IPS-NIHi7 (cell line): ENCODE results near the gene MPST.

Experiments used
- DNase-seq: peaks from one replicate; pipeline ENCODE4 v3.0.0; 2012; ENCODE audit warnings: mixed read lengths; ENCODE audit errors: extremely low spot score

The MPST gene

GRCh38 chr22:37022483-37023337, 3.2 kb downstream of the MPST start:
- DNase-seq: no peak

GRCh38 chr22:37023743-37024338, 4.3 kb downstream of the MPST start:
- DNase-seq: no peak

DNA sequence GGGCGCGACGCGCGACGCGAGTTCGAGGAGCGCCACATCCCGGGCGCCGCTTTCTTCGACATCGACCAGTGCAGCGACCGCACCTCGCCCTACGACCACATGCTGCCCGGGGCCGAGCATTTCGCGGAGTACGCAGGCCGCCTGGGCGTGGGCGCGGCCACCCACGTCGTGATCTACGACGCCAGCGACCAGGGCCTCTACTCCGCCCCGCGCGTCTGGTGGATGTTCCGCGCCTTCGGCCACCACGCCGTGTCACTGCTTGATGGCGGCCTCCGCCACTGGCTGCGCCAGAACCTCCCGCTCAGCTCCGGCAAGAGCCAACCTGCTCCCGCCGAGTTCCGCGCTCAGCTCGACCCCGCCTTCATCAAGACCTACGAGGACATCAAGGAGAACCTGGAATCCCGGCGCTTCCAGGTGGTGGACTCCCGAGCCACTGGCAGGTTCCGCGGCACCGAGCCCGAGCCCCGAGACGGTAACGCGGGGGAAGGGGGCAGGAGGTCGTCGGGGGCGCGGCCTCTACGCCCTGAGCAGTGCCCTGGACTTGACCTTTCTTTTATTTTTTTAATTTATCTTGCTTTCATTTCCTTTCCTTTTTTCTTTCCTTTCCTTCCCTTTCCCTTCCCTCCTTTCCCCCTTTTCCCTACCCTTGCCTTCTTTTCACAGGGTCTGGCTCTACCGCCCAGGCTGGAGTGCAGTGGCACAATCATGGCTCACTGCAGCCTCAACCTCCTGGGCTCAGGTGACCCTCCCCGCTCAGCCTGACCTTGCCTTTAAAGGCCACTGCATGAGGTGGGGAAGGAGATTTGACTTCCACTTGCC, 5.0 kb downstream of the MPST start:
- DNase-seq: no peak

DNA sequence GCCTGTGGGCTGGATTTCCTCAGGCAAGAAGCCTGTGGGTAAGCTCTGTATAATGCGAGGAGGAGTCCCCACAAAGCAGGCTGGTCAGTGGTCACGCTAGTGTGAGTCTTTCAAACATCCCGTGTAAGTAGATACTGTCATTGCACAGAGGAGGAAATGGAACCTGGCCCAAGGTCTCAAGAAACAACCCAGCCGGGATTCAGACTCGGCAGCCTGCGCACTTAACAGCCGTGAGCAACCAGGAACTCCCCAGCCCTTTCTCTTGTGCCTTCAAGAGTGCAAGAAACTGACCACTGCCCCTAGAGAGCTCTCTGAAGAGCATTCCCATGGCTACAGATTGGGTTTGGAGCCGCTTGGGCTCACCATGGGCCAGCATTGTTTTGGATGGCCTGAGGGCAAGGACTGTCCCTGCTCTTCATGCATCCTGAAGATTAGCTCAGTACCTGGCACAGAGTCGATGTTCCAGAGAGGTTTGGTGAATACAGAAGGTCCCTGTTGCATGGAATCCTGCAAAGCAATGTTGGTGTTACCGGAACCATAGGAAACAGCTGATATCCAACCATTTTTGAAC, 6.0 kb downstream of the MPST start:
- no peak for DNase-seq

- DNase-seq: no peak
Measured at GRCh38 chr22:37026325-37026724, 6.8 kb downstream of the MPST start.

- no peak for DNase-seq
Measured at GRCh38 chr22:37027556-37027955, 8.0 kb downstream of the MPST start.

GRCh38 chr22:37028692-37029674, 9.4 kb downstream of the MPST start:
- DNase-seq: no peak

DNA sequence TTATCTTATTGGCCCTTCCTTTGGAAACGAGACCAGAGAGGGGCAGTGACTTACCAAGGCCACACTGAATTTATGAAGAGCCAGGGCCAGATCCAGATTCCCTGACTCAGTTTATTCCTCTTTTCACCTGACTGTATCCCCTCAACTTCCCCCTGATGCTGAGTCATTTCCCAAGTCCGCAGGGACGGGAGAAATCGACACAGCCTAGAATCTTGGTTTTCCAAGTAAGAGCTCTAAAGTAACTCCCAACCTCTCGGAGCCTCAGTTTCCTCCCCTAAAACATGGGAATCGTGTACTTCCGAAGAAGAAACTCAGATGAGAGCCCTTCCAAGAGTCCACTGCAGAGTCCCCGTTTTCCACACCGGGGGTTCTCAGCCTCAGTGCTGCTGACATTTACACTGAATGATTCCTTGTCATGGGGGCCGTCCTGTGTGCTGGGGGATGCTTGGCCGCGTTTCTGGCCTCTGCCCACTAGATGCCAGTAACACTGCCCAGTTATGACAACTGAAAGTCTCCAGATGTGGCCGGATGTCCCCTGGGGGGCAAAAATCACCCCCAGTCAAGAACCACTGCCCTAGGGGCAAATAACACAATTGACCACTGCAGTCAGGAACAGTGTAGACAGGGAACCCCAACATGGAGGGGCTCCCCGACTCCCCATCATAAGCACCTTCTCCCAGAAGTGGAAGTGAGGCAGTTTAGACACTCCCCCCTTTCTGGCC, 11.2 kb downstream of the MPST start:
- no peak for DNase-seq

GRCh38 chr22:37032134-37032534, 12.6 kb downstream of the MPST start:
- DNase-seq: no peak

DNA sequence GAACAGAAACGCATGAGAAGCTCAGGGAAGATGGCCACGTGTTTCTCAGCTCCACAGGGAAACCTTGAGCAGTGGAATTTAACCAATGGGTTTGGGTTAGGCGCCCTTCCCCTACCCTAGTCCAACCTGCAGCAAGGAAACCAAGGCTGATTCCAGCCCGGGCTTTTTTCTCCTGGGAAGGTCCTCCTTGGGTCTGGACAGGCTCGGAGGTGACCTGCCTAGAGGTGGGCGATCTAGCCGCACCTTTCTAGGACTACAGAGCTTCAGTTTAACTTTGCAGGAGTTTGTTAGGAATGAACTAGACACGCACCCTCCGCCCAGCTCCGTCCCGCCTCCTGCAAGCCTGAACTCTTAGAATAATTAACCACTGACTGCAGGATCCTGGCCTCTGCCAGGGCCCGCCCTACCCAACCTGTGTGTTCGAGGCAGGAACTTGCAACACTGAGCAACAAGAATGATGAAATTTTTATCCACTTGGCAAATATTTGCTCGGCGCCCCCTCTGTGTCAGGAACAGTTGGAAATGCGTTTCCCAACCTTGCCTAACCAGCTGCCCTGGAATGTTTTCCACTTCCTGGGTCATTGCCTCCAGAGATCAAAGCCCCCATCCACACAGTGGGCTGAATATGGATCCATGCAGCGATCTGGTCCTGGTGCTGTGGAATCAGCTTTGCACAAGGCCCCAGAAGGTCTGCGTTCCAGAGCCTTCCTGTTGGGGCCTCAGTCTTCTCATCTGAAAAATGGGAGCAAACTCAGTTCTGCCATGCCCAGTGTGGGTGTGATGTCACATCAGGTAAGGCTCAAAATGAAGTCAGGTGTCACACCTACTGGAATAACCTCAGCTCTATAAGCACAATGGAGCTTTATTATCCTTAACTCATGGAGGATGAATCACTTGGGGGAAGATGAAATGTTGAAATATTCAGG, 13.3 kb downstream of the MPST start:
- no peak for DNase-seq

- no peak for DNase-seq
Measured at GRCh38 chr22:37033605-37034430, 14.3 kb downstream of the MPST start.

DNA sequence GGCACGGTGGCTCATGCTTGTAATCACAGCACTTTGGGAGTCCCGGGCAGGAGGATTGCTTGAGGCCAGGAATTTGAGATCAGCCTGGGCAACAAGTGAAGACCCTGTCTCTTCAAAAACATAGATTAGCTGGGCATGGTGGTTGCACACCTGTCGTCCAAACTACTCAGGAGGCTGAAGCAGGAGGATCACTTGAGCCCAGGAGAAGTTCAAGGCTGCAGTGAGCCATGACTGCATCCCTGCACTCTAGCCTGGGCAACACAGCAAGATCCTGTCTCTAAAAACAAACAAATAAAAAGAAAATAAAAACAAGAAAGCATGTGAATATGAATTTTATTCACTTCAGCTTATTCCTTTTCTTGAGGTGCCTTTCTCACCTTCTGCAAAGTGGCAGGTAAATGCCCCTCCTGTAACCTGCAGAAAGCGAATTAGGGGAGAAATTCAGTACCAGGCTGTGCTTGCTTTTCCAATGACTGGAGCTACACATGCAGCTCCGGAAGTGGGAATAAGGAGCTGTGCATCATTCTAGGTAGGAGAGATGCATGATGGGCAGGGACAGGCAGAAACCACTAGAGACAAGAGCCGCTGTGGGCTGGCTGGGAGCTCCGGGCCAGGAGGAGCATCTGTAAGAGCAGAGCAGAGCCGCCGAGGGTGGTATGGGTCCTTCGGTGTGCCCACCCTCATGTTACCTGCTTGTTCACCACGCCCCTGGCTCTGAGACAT, 17.3 kb downstream of the MPST start:
- DNase-seq: no peak

DNA sequence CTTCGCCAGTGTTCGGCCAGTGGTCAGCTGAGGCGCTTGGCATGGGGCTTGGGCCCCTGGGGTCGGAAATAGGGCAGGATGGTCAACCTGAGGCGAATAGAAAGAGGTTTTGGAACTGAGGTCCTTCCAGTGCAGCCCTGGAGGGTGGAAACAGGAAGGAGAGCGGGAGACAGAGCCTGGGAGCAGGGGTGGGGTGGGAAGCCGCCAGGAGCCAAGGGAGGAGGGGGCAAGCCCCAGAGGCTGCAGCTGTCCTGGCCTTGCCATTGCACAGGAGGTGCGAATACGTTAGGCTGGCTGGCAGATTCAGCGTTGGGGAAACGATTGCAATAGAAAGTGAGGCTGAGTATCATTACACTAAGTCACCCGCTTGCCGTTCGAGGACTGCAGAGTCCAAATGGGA, 18.1 kb downstream of the MPST start:
- no peak for DNase-seq

DNA sequence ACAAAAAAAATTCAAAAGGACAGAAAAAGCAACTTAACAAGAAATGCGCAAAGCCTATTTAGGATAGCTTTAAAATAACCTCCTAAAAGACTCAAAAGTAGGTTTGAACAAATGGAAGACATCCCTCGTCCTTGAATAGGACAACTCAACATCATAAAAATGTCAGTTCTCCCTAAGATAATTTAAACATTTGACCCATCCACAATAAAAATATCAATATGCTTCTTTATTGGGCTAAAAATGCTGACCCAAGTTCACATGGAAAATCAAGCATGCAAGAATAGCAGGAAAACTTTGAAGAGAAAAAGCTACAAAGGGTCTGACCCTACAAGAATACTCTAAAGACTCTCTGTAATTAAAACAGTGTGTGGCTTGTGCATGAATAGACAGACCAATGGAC, 19.9 kb downstream of the MPST start:
- no peak for DNase-seq

DNA sequence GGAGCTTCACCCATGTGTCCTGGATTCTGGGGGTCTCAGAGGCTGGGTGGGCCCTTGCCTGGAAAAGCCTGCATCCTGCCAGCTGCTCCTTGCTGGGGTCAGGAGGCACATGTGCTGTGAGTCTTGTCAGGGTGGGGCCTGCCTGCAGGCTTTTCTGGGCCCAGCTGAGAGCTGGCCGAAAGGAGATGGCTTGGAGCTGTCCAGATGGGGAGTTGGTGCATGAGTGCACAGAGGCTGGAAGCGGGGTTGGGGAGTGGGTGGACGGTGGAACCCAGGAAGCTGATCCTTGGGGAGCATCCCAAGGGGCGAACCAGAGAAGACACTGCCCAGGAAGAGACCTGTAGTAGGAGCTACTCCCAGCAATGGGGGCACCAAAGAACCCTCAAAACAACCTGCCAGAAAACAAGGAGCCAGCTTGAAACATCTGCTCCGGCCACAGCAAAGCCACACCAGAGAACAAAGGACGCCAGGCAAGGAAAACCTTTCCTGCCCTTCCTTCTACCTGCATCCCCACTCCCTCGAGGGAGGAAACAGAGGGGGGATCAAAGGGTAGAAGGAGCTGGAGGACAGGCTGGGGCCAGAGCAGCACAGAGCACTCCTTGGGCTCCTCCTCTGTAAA, 23.8 kb downstream of the MPST start:
- no peak for DNase-seq

DNA sequence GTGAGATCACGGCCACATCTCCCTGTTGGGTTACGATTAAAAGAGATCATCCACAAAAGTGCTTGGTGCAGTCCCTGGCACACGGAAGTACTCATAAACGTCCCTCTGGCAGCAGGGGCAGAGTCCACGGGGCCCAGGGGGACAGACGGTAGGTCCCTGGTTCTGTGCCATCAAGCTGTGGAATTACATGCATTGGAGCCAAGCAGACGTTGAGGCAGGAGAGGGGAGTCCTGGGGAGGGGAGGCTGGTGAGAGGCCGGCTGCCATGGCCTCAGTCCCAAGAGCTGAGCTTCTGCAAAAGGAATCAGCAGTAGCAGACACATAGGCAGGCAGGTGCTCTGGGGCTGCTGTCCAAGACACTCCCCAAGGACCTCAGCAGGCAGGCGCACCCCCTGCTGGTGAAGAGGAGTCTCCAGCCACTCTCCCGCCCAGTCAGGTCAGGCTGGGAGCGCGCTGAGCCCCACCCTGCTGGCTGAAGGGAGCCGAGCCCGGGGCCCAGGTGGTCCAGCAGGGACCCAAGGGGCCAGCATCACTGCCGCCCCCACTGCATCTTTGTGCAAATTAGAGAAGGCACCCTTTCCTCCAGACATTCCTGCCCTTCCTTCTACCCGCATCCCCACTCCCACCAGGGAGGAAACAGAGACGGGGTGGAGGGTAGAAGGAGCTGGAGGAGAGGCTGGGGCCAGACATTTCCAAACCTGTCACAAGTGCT, 24.4 kb downstream of the MPST start:
- DNase-seq: peak; percentile 70
